K562 (cell line): ENCODE results near the gene AHCY. TPM values are rescaled to one million over a fixed set of nuclear protein-coding genes. Genes with fewer than 3 reads are reported as not detected.

Source experiments
- ATF3 ChIP-seq, 2 experiments: fragments of 450-650 bp in 1 of 2; sonication (generic) in 1 of 2; formaldehyde crosslinking in 1 of 2; IDR thresholded peaks in 1 of 2; conservative IDR thresholded peaks in 1 of 2; 2 replicates each; pipeline versions ENCODE4 v1.6.1 to v1.8.1; 2016 to 2023; ENCODE audit warnings: mild to moderate bottlenecking in 2 of 2, moderate library complexity in 2 of 2, inconsistent platforms in 1 of 2, missing genetic modification reagents in 1 of 2
- DDX20 ChIP-seq: fragments of 450-650 bp; IDR thresholded peaks from 2 replicates; pipeline ENCODE4 v1.6.1; 2016; ENCODE audit warnings: missing genetic modification characterization, low read depth, mild to moderate bottlenecking, missing compliant biosample characterization, moderate library complexity
- EWSR1 ChIP-seq: fragments of 450-650 bp; IDR thresholded peaks from 2 replicates; pipeline ENCODE4 v1.6.1; 2018; ENCODE audit warnings: borderline replicate concordance, mild to moderate bottlenecking, low read depth, moderate library complexity; ENCODE audit not compliant: partially characterized antibody
- KLF6 ChIP-seq: fragments of 250-450 bp; sonication (Bioruptor Pico); IDR thresholded peaks from 2 replicates; pipeline ENCODE4 v1.4.0; 2020; ENCODE audit warnings: mild to moderate bottlenecking, moderate library complexity, borderline replicate concordance
- MAFK ChIP-seq: IDR thresholded peaks from 2 replicates; pipeline ENCODE4 v1.6.1; 2011; ENCODE audit warnings: low read length, improper control_type of control experiment
- NR3C1 ChIP-seq: sonication (generic); formaldehyde crosslinking; IDR thresholded peaks from 2 replicates; pipeline ENCODE4 v1.8.1; 2022; ENCODE audit warnings: missing genetic modification reagents
- PHF8 ChIP-seq: fragments of 200-600 bp; sonication (generic); IDR thresholded peaks from 2 replicates; pipeline ENCODE4 v1.6.1; 2012; ENCODE audit warnings: mixed run types, mild to moderate bottlenecking, inconsistent platforms, low read length, moderate library complexity, borderline replicate concordance
- POLR2AphosphoS5 ChIP-seq: IDR thresholded peaks from 2 replicates; pipeline ENCODE4 v1.6.1; 2011; ENCODE audit warnings: mild to moderate bottlenecking, low read depth, low read length, moderate library complexity; ENCODE audit not compliant: control insufficient read depth, insufficient read depth
- RUNX1 ChIP-seq: sonication (generic); IDR thresholded peaks from 2 replicates; pipeline ENCODE4 v1.6.1; 2016; ENCODE audit warnings: antibody characterized with exemption, low read depth
- VEZF1 ChIP-seq: fragments of 200-800 bp; sonication (Bioruptor generic); IDR thresholded peaks from 2 replicates; pipeline ENCODE4 v1.6.1; 2017; ENCODE audit warnings: missing genetic modification characterization, missing compliant biosample characterization
- ZFPM2 ChIP-seq: fragments of 250-450 bp; sonication (Bioruptor Pico); IDR thresholded peaks from 2 replicates; pipeline ENCODE4 v1.5.1; 2022; ENCODE audit warnings: mild to moderate bottlenecking
- ZKSCAN1 ChIP-seq: fragments of 150-350 bp; IDR thresholded peaks from 2 replicates; pipeline ENCODE4 v1.6.1; 2016; ENCODE audit warnings: low read depth, low read length
- ZMIZ1 ChIP-seq, 2 experiments: fragments of 150-350 bp in 1 of 2; IDR thresholded peaks; 2 replicates each; pipeline ENCODE4 v1.6.1; 2012 to 2016; ENCODE audit warnings: low read depth in 2 of 2, low read length in 2 of 2, mild to moderate bottlenecking in 1 of 2, moderate library complexity in 1 of 2
- ZNF133 ChIP-seq: fragments of 250-450 bp; sonication (Bioruptor Pico); IDR thresholded peaks from 2 replicates; pipeline ENCODE4 v1.4.0; 2020; ENCODE audit warnings: mild to moderate bottlenecking
- ZNF140 ChIP-seq: fragments of 250-450 bp; sonication (Bioruptor Pico); IDR thresholded peaks from 2 replicates; pipeline ENCODE4 v1.8.0; 2021; ENCODE audit warnings: moderate library complexity, mild to moderate bottlenecking, inconsistent platforms
- ZNF57 ChIP-seq: fragments of 450-650 bp; formaldehyde crosslinking; IDR thresholded peaks from 2 replicates; pipeline ENCODE4 v1.4.0; 2020; ENCODE audit warnings: mild to moderate bottlenecking, moderate library complexity
- ZNF583 ChIP-seq: fragments of 250-450 bp; sonication (Bioruptor Pico); IDR thresholded peaks from 2 replicates; pipeline ENCODE4 v1.4.0; 2020
- ZNF740 ChIP-seq, 3 experiments: fragments of 200-800 bp in 1 of 3; sonication (Bioruptor generic) in 1 of 3; sonication (generic) in 1 of 3; formaldehyde crosslinking in 1 of 3; IDR thresholded peaks; 2 replicates each; pipeline versions ENCODE4 v1.6.1 to v1.8.0; 2016 to 2022; ENCODE audit warnings: mild to moderate bottlenecking in 2 of 3, missing compliant biosample characterization in 2 of 3, missing genetic modification characterization in 2 of 3, missing genetic modification reagents in 1 of 3
- ZNF75A ChIP-seq: fragments of 450-650 bp; formaldehyde crosslinking; IDR thresholded peaks from 2 replicates; pipeline ENCODE4 v1.4.0; 2020; ENCODE audit warnings: mild to moderate bottlenecking
- polyA plus RNA-seq, 8 experiments: library from polyadenylated mRNA; depleted of rRNA in 4 of 8; stranded (reverse) in 5 of 8; unstranded in 3 of 8; fragments of >200 nt; fragmentation: Nextera tagmentation in 2 of 8; fragmentation: Illumina TruSeq in 1 of 8; extraction: Ambion mirVana in 2 of 8; extraction: Trizol in 1 of 8; gene quantifications; 2 replicates each; pipeline versions ENCODE4 v1.2.1 to v1.2.3, GENCODE V29; 2011 to 2014; ENCODE audit warnings: inconsistent platforms in 1 of 8, missing spikeins in 1 of 8
- total RNA-seq, 7 experiments: library from RNA; depleted of rRNA in 6 of 7; stranded (reverse); fragments of >200 nt in 6 of 7; fragmentation: Illumina TruSeq in 2 of 7; extraction: Trizol in 2 of 7; gene quantifications; 2 replicates each; pipeline versions ENCODE4 v1.2.1 to v1.2.3, GENCODE V29; 2011 to 2021; ENCODE audit warnings: low replicate concordance in 1 of 7

Gene AHCY
- total and polyA plus RNA-seq, 9 of the 15 experiments (the other 6 are each of a cell fraction or from before 2014, with no cell fraction given), result 82.5 to 269 (median 190) TPM

GRCh38 chr20:34322267-34323105 is 19.3 kb upstream of the AHCY start (continued):
- no peak for TF ChIP-seq ZMIZ1 (IDR thresholded peaks at IDR 0.05; ENCODE audit: low read depth in 2 of 2, low read length in 2 of 2)
- peak; percentile 92; the same call in 1 of the 2 replicates for TF ChIP-seq KLF6
- no peak for TF ChIP-seq ZFPM2
- TF ChIP-seq ZNF57 (CRISPR knock-in tag), result no peak
- no peak; the same call in 1 of the 2 replicates for TF ChIP-seq ZNF75A (CRISPR knock-in tag)
- no peak for TF ChIP-seq MAFK
- TF ChIP-seq RUNX1, result no peak
- TF ChIP-seq ZNF740 (CRISPR knock-in tag; IDR thresholded peaks at IDR 0.05), result no peak
- TF ChIP-seq ZNF740 (tag; IDR thresholded peaks at IDR 0.05), result peak in 1 of 2 experiments; percentile 88; a peak in 2 of 4 replicates
- no peak for TF ChIP-seq ZKSCAN1
- no peak for TF ChIP-seq ATF3 (IDR thresholded peaks at IDR 0.05)
- no peak for TF ChIP-seq ATF3 (CRISPR knock-in tag; conservative IDR thresholded peaks at IDR 0.05)
- no peak for TF ChIP-seq ZNF133
- no peak for TF ChIP-seq EWSR1
- TF ChIP-seq DDX20 (tag), result peak; percentile 86
- no peak for TF ChIP-seq NR3C1 (CRISPR knock-in tag)
- TF ChIP-seq VEZF1 (CRISPR knock-in tag), result no peak
- no peak for TF ChIP-seq ZNF140 (CRISPR knock-in tag)
- peak; percentile 90 for TF ChIP-seq ZNF583 (CRISPR knock-in tag)
- no peak for TF ChIP-seq POLR2AphosphoS5
- TF ChIP-seq PHF8, result no peak
